GM18909 (cell line): ENCODE data around the gene OPCML.
"Not testable (repeated sequence)": the region's sequence is repeated elsewhere in the genome, so short reads cannot be mapped to it uniquely, and the experiment has no call there.

ENCODE experiments used
- ATAC-seq: cut with Tn5 transposase; IDR thresholded peaks from one replicate; pipeline ENCODE4 v1.9.1; 2021; ENCODE audit warnings: mild to moderate bottlenecking; ENCODE audit not compliant: unreplicated experiment, poor library complexity

OPCML gene

GRCh38 chr11:132402071-132402684, 1130.1 kb downstream of the OPCML start:
- peak; percentile 94 for ATAC-seq

- ATAC-seq = no peak
Observed at GRCh38 chr11:132396318-132396717, 1136.0 kb downstream of the OPCML start.

- ATAC-seq = no peak
Observed at GRCh38 chr11:132395434-132395833, 1136.9 kb downstream of the OPCML start.

- ATAC-seq = no peak
Observed at GRCh38 chr11:132379540-132379939, 1152.8 kb downstream of the OPCML start.

GRCh38 chr11:132373405-132374143, 1158.7 kb downstream of the OPCML start:
- ATAC-seq = no peak

- ATAC-seq = not testable (repeated sequence)
Observed at GRCh38 chr11:132370114-132370513, 1162.2 kb downstream of the OPCML start.

- ATAC-seq = no peak
Observed at GRCh38 chr11:132367293-132367692, 1165.0 kb downstream of the OPCML start.

- ATAC-seq = no peak
Observed at GRCh38 chr11:132365650-132366049, 1166.7 kb downstream of the OPCML start.
